Thyroid gland (tissue), 4 donors: Measurements from ENCODE around the gene TBCCD1.

Experiments
- CTCF ChIP-seq, 6 experiments: fragments of 200-600 bp in 3 of 6; fragments of 450-650 bp in 3 of 6; sonication (generic) in 3 of 6; IDR thresholded peaks; one replicate each; pipeline ENCODE4 v1.5.1; 2016 to 2019; ENCODE audit warnings: antibody characterized with exemption in 6 of 6, mild to moderate bottlenecking in 2 of 6, inconsistent platforms in 1 of 6, moderate library complexity in 1 of 6
- POLR2A ChIP-seq, 2 donors: fragments of 450-650 bp; IDR thresholded peaks; one replicate each; pipeline ENCODE4 v1.6.1; 2017; ENCODE audit warnings: antibody characterized with exemption in 2 of 2, mild to moderate bottlenecking in 2 of 2, moderate library complexity in 1 of 2

- TF ChIP-seq CTCF (IDR thresholded peaks at IDR 0.05) (no peak), POLR2A (IDR thresholded peaks at IDR 0.05) (no peak)
Measured at GRCh38 chr3:186512570-186513302, 54.4 kb downstream of the TBCCD1 start.
